Activated CD8-positive, alpha-beta memory T cell treated with anti-CD3 and anti-CD28 coated beads for 36 hours (primary cell): ENCODE data around the gene DHRS7B. TPM values are rescaled to one million over a fixed set of nuclear protein-coding genes. Genes with fewer than 3 reads are reported as not detected.

Source experiments
- CTCF ChIA-PET: fragments of 350-600 bp; sonication (Branson Sonifier 250); formaldehyde crosslinking; loops from one replicate; lab custom pipeline; 2021; ENCODE audit warnings: antibody characterized with exemption; lab: Charles Lee
- POLR2A ChIA-PET: fragments of 350-600 bp; sonication (Branson Sonifier 250); formaldehyde crosslinking; loops from one replicate; lab custom pipeline; 2021; ENCODE audit warnings: antibody characterized with exemption; lab: Charles Lee
- total RNA-seq, 2 experiments: library from RNA; stranded (reverse); gene quantifications; one replicate each; pipeline ENCODE4 v1.2.3, GENCODE V29; 2021

Gene DHRS7B
- total RNA-seq, 2 experiments from 2014 or later = 22.6 to 26.2 TPM

GRCh38 chr17:21194226-21194625 lies 67.5 kb downstream of the DHRS7B start:
- ChIA-PET POLR2A (no interaction called here), CTCF (no interaction called here)

GRCh38 chr17:21194703-21195102 lies 67.9 kb downstream of the DHRS7B start:
- ChIA-PET POLR2A (no interaction called here), CTCF (no interaction called here)

- CTCF ChIA-PET = no interaction called here
- POLR2A ChIA-PET = no interaction called here
Measured at GRCh38 chr17:21196126-21196525, 69.4 kb downstream of the DHRS7B start.

- ChIA-PET CTCF (no interaction called here), POLR2A (no interaction called here)
Measured at GRCh38 chr17:21198411-21198810, 71.6 kb downstream of the DHRS7B start.

- ChIA-PET POLR2A (no interaction called here), CTCF (interaction anchor here (0.6 kb wide), 1 partner anchor 108 kb away, joined by 3 read pairs; no protein-coding TSS in a partner anchor)
Measured at GRCh38 chr17:21199311-21199710, 72.5 kb downstream of the DHRS7B start.

- ChIA-PET CTCF (interaction anchor here (0.6 kb wide), 1 partner anchor 109 kb away, joined by 3 read pairs; no protein-coding TSS in a partner anchor), POLR2A (no interaction called here)
Measured at GRCh38 chr17:21199856-21200255, 73.1 kb downstream of the DHRS7B start.

- POLR2A ChIA-PET = no interaction called here
- CTCF ChIA-PET = no interaction called here
Measured at GRCh38 chr17:21200590-21201297, 74.0 kb downstream of the DHRS7B start.

- ChIA-PET POLR2A (no interaction called here), CTCF (no interaction called here)
Measured at GRCh38 chr17:21201298-21201595, 74.5 kb downstream of the DHRS7B start.

GRCh38 chr17:21201874-21202273 lies 75.1 kb downstream of the DHRS7B start:
- ChIA-PET CTCF (no interaction called here), POLR2A (interaction anchor here (0.6 kb wide), 1 partner anchor 24 kb away, joined by 3 read pairs; no protein-coding TSS in a partner anchor)

- ChIA-PET CTCF (no interaction called here), POLR2A (no interaction called here)
Measured at GRCh38 chr17:21202512-21202911, 75.7 kb downstream of the DHRS7B start.

- CTCF ChIA-PET = no interaction called here
- POLR2A ChIA-PET = no interaction called here
Measured at GRCh38 chr17:21204935-21205334, 78.2 kb downstream of the DHRS7B start.

GRCh38 chr17:21208352-21208751 lies 81.6 kb downstream of the DHRS7B start:
- POLR2A ChIA-PET = interaction anchor here (0.7 kb wide), 1 partner anchor 59 kb away, joined by 7 read pairs; no protein-coding TSS in a partner anchor
- CTCF ChIA-PET = no interaction called here

GRCh38 chr17:21209511-21210175 lies 82.9 kb downstream of the DHRS7B start:
- ChIA-PET CTCF (interaction anchor here (1.9 kb wide), 1 partner anchor 82 kb away, joined by 5 read pairs; no protein-coding TSS in a partner anchor), POLR2A (no interaction called here)

- CTCF ChIA-PET = interaction anchor here (1.1 to 1.9 kb wide), 2 partner anchors 82 to 91 kb away, joined by 3 to 5 read pairs; no protein-coding TSS in a partner anchor
Measured at GRCh38 chr17:21210411-21211076, 83.8 kb downstream of the DHRS7B start.

GRCh38 chr17:21211825-21212479 lies 85.2 kb downstream of the DHRS7B start:
- CTCF ChIA-PET = interaction anchor here (1.9 kb wide), 1 partner anchor 84 kb away, joined by 5 read pairs; no protein-coding TSS in a partner anchor
- POLR2A ChIA-PET = interaction anchor here (0.8 to 1.0 kb wide), 3 partner anchors 54 to 169 kb away, joined by 3 to 4 read pairs (median 3); partner anchors contain the start of gene USP22

More at GRCh38 chr17:21210411-21211076, 83.8 kb downstream of the DHRS7B start:
- POLR2A ChIA-PET = no interaction called here

- CTCF ChIA-PET = interaction anchor here (1.2 kb wide), 1 partner anchor 9 kb away, joined by 4 read pairs; no protein-coding TSS in a partner anchor
- POLR2A ChIA-PET = interaction anchor here (1.0 kb wide), 2 partner anchors 55 to 75 kb away, joined by 3 read pairs; no protein-coding TSS in a partner anchor
Measured at GRCh38 chr17:21212826-21213637, 86.3 kb downstream of the DHRS7B start.

GRCh38 chr17:21213638-21214014 lies 86.9 kb downstream of the DHRS7B start:
- POLR2A ChIA-PET = interaction anchor here (1.0 kb wide), 2 partner anchors 62 to 75 kb away, joined by 3 read pairs; no protein-coding TSS in a partner anchor

More at GRCh38 chr17:21213638-21214014, 86.9 kb downstream of the DHRS7B start:
- CTCF ChIA-PET = interaction anchor here (1.2 to 1.4 kb wide), 2 partner anchors 10 to 114 kb away, joined by 3 to 4 read pairs; no protein-coding TSS in a partner anchor
